Endometrium (tissue), 2 donors: ENCODE results near the gene FHDC1.

Experiments
- FAIRE-seq: peaks from 2 replicates; lab custom pipeline; 2012; peaks lifted over from hg19 to GRCh38; lab: Jason Lieb, UNC
- donor health status: control.
- donor health status: control.

Gene FHDC1

GRCh38 chr4:152957437-152958171 lies 21.5 kb downstream of the FHDC1 start:
- FAIRE-seq: no peak

GRCh38 chr4:152959080-152959479 lies 23.0 kb downstream of the FHDC1 start:
- FAIRE-seq: no peak

- FAIRE-seq: no peak
These were observed 24.0 kb downstream of the FHDC1 start for GRCh38 chr4:152960082-152960481.

GRCh38 chr4:152961014-152961772 lies 25.1 kb downstream of the FHDC1 start:
- FAIRE-seq: no peak

GRCh38 chr4:152961773-152962115 lies 25.6 kb downstream of the FHDC1 start:
- peak; percentile 23 for FAIRE-seq

GRCh38 chr4:152962150-152962549 lies 26.0 kb downstream of the FHDC1 start:
- FAIRE-seq: no peak

GRCh38 chr4:152964335-152964734 lies 28.2 kb downstream of the FHDC1 start:
- no peak for FAIRE-seq

GRCh38 chr4:152965611-152966010 lies 29.5 kb downstream of the FHDC1 start:
- FAIRE-seq: no peak

- FAIRE-seq: no peak
These were observed 31.8 kb downstream of the FHDC1 start for GRCh38 chr4:152967907-152968306.

GRCh38 chr4:152968806-152969394 lies 32.8 kb downstream of the FHDC1 start:
- FAIRE-seq: no peak

- FAIRE-seq: no peak
These were observed 34.1 kb downstream of the FHDC1 start for GRCh38 chr4:152970102-152970820.

GRCh38 chr4:152971053-152971452 lies 34.9 kb downstream of the FHDC1 start:
- no peak for FAIRE-seq

GRCh38 chr4:152972821-152973628 lies 36.9 kb downstream of the FHDC1 start:
- FAIRE-seq: no peak

GRCh38 chr4:152973629-152974467 lies 37.7 kb downstream of the FHDC1 start:
- no peak for FAIRE-seq

- FAIRE-seq: no peak
These were observed 38.6 kb downstream of the FHDC1 start for GRCh38 chr4:152974468-152975379.

GRCh38 chr4:152975380-152976211 lies 39.5 kb downstream of the FHDC1 start:
- no peak for FAIRE-seq

GRCh38 chr4:152976212-152976761 lies 40.2 kb downstream of the FHDC1 start:
- FAIRE-seq: no peak

GRCh38 chr4:152979731-152980330 lies 43.7 kb downstream of the FHDC1 start:
- FAIRE-seq: no peak
